ENCODE data around the gene SPOCK1.

SPOCK1 gene

DNA sequence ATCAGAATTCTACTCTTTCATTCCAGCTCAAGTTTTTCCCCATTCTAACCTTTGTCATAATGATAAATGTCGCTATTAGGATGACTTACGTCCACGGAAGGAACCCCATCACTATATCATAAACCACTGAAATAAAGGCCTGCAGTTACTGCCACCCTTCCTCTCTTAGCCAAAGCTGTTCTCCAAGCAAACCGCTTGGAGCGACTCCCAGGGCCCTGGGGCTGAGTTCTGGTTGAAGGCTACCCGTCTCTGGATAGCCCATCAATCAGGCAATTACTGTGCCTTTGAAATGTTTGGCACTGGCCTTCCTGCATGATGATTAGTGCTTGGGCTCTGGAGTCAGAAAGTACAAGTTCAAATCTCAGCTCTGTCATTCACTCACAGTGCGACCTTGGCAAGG lies 386.0 kb downstream of the SPOCK1 start:
- Histone ChIP-seq H3K4me3 (replicated peaks; ENCODE audit: insufficient read depth, low read length) (no peak overlapping the region), H3K27me3 (ENCODE audit: insufficient read depth, poor library complexity, severe bottlenecking) (no peaks in the 10 kb centered on the region), H3K27ac (replicated peaks) (no peak overlapping the region)
- DNase-seq (ENCODE audit: low read depth in 1 of 2, low spot score in 1 of 2): no peak
- TF ChIP-seq GABPA (IDR thresholded peaks at IDR 0.05; ENCODE audit: low read depth) (no peak), SPI1 (IDR thresholded peaks at IDR 0.05; ENCODE audit: borderline replicate concordance, low read depth) (no peak), POLR2AphosphoS5 (IDR thresholded peaks at IDR 0.05; ENCODE audit: low read depth) (no peak)
- TF ChIP-seq, protein P1, sequence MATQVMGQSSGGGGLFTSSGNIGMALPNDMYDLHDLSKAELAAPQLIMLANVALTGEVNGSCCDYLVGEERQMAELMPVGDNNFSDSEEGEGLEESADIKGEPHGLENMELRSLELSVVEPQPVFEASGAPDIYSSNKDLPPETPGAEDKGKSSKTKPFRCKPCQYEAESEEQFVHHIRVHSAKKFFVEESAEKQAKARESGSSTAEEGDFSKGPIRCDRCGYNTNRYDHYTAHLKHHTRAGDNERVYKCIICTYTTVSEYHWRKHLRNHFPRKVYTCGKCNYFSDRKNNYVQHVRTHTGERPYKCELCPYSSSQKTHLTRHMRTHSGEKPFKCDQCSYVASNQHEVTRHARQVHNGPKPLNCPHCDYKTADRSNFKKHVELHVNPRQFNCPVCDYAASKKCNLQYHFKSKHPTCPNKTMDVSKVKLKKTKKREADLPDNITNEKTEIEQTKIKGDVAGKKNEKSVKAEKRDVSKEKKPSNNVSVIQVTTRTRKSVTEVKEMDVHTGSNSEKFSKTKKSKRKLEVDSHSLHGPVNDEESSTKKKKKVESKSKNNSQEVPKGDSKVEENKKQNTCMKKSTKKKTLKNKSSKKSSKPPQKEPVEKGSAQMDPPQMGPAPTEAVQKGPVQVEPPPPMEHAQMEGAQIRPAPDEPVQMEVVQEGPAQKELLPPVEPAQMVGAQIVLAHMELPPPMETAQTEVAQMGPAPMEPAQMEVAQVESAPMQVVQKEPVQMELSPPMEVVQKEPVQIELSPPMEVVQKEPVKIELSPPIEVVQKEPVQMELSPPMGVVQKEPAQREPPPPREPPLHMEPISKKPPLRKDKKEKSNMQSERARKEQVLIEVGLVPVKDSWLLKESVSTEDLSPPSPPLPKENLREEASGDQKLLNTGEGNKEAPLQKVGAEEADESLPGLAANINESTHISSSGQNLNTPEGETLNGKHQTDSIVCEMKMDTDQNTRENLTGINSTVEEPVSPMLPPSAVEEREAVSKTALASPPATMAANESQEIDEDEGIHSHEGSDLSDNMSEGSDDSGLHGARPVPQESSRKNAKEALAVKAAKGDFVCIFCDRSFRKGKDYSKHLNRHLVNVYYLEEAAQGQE (IDR thresholded peaks at IDR 0.05; ENCODE audit: insufficient replicate concordance, low read depth): no peak
- TF ChIP-seq, protein P2, sequence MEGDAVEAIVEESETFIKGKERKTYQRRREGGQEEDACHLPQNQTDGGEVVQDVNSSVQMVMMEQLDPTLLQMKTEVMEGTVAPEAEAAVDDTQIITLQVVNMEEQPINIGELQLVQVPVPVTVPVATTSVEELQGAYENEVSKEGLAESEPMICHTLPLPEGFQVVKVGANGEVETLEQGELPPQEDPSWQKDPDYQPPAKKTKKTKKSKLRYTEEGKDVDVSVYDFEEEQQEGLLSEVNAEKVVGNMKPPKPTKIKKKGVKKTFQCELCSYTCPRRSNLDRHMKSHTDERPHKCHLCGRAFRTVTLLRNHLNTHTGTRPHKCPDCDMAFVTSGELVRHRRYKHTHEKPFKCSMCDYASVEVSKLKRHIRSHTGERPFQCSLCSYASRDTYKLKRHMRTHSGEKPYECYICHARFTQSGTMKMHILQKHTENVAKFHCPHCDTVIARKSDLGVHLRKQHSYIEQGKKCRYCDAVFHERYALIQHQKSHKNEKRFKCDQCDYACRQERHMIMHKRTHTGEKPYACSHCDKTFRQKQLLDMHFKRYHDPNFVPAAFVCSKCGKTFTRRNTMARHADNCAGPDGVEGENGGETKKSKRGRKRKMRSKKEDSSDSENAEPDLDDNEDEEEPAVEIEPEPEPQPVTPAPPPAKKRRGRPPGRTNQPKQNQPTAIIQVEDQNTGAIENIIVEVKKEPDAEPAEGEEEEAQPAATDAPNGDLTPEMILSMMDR (IDR thresholded peaks at IDR 0.05; ENCODE audit: insufficient read depth, low read length): no peak

DNA sequence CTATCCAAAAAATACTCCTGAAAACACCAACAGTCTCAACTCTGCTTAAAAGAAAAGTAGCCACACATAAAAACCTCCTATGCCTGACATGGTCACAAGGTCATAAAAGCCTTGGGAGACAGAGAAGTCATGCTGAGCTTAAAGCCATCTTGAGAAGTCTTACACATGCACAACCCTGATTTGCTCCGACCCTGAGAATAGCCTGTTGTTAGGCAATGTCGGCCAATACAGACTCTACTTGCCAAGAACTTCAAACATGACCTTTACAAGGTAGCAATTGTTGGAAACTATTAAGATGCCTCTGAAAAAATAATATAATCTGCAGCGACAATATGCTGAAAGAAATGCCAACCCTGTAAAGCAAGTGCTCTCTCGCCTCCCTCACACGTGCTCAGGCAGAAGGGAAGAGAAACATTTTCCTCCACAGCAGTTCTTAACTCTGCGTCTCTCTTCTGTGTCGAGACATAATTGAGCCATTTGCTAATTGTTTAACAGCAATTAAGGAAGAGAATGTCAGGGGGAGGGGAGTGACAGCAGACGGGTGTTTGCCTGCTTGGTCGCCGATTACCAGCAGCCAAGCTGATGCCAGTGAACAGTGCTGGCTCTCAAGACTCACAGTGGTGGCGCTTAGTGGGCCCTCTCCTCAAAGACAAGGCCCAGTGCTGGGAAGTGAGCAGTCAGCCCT lies 393.6 kb downstream of the SPOCK1 start:
- no peak for DNase-seq (ENCODE audit: low read depth in 1 of 2, low spot score in 1 of 2)
- no peak overlapping the region for H3K27ac ChIP-seq (replicated peaks)
- TF ChIP-seq, protein P1 (IDR thresholded peaks at IDR 0.05; ENCODE audit: insufficient replicate concordance, low read depth): no peak
- TF ChIP-seq, protein P2 (IDR thresholded peaks at IDR 0.05; ENCODE audit: insufficient read depth, low read length): no peak
- TF ChIP-seq POLR2AphosphoS5 (IDR thresholded peaks at IDR 0.05; ENCODE audit: low read depth): no peak
- TF ChIP-seq SPI1 (IDR thresholded peaks at IDR 0.05; ENCODE audit: borderline replicate concordance, low read depth): no peak
- TF ChIP-seq GABPA (IDR thresholded peaks at IDR 0.05; ENCODE audit: low read depth): no peak
- H3K27me3 ChIP-seq (ENCODE audit: insufficient read depth, poor library complexity, severe bottlenecking): no peaks in the 10 kb centered on the region
- no peak overlapping the region for H3K4me3 ChIP-seq (replicated peaks; ENCODE audit: insufficient read depth, low read length)

DNA sequence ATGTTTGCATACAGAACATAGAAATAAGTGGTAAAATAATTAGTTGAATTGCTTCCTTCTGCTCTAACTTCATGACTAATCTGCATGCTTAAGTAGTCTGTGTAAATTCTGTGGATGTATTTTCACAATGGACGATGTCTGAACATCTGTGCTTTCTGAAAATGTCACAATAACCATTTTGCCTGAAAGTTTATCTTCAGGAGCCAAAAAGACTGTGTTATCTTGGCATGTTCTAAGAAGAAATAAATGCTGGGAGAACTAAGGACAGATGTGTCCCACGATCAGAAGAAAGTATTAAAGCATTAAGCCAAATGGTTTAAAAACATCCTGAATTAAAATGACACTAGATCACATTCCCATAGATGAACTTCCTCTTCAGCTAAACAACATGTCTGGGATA lies 397.6 kb downstream of the SPOCK1 start:
- Histone ChIP-seq H3K27ac (replicated peaks) (no peak overlapping the region), H3K4me3 (replicated peaks; ENCODE audit: insufficient read depth, low read length) (no peak overlapping the region), H3K27me3 (ENCODE audit: insufficient read depth, poor library complexity, severe bottlenecking) (no peaks in the 10 kb centered on the region)
- no peak for DNase-seq (ENCODE audit: low read depth in 1 of 2, low spot score in 1 of 2)
- TF ChIP-seq, protein P1 (IDR thresholded peaks at IDR 0.05; ENCODE audit: insufficient replicate concordance, low read depth): no peak
- TF ChIP-seq GABPA (IDR thresholded peaks at IDR 0.05; ENCODE audit: low read depth) (no peak), SPI1 (IDR thresholded peaks at IDR 0.05; ENCODE audit: borderline replicate concordance, low read depth) (no peak), POLR2AphosphoS5 (IDR thresholded peaks at IDR 0.05; ENCODE audit: low read depth) (no peak)
- TF ChIP-seq, protein P2 (IDR thresholded peaks at IDR 0.05; ENCODE audit: insufficient read depth, low read length): no peak

Data from HL-60 (cell line).